Left ventricle myocardium inferior (tissue), 1 donor: Measurements from ENCODE around the gene CCT3. TPM values are rescaled to one million over a fixed set of nuclear protein-coding genes. Genes with fewer than 3 reads are reported as not detected.

Experiments
- DNase-seq: peaks from one replicate; pipeline ENCODE4 v3.0.0-alpha.2; 2020
- H3K27ac ChIP-seq: fragments of 200-600 bp; replicated peaks from 2 replicates; pipeline ENCODE4 v1.8.0; 2021
- H3K27me3 ChIP-seq: fragments of 200-600 bp; 2 replicates; pipeline ENCODE4 v1.8.0; 2021; ENCODE audit warnings: low read depth
- H3K36me3 ChIP-seq: fragments of 200-600 bp; 2 replicates; pipeline ENCODE4 v1.8.0; 2021
- H3K4me1 ChIP-seq: fragments of 200-600 bp; 2 replicates; pipeline ENCODE4 v1.8.0; 2021
- H3K4me3 ChIP-seq: fragments of 200-600 bp; 2 replicates; pipeline ENCODE4 v1.8.0; 2021; ENCODE audit warnings: mild to moderate bottlenecking, moderate library complexity
- H3K9me3 ChIP-seq: fragments of 200-600 bp; replicated peaks from 2 replicates; pipeline ENCODE4 v1.8.0; 2021
- CTCF ChIP-seq: fragments of 200-600 bp; IDR thresholded peaks from 2 replicates; pipeline ENCODE4 v1.8.0; 2021; ENCODE audit warnings: antibody characterized with exemption, mild to moderate bottlenecking, borderline replicate concordance
- intact Hi-C: fragments of 100-400 bp; cut with micrococcal nuclease; formaldehyde crosslinking; loops from one replicate; pipeline ENCODE4 v1.11.0; 2022
- total RNA-seq: library from RNA; stranded (reverse); fragmentation: NEBNext Ultra II Directional; extraction: Animal tissue kit (Norgen Biotek cat#: 25700); gene quantifications from one replicate; pipeline ENCODE4 v1.2.1, GENCODE V29; 2021
- donor health status: DM: no; HTN: yes; CAD: no; lungs with severe emphysema.

Gene CCT3
- total RNA-seq, 1 donor from 2014 or later, result 123 TPM

- peaks cover 100% of the 10 kb centered on the region for H3K36me3 ChIP-seq
- TF ChIP-seq CTCF, result peak; percentile 57
- no peaks in the 10 kb centered on the region for H3K27me3 ChIP-seq
- DNase-seq, result no peak
- intact Hi-C loops, result no loop called here
- H3K9me3 ChIP-seq, result no peaks in the 10 kb centered on the region
- H3K4me3 ChIP-seq, result no peak overlapping the region
- no peak overlapping the region for H3K27ac ChIP-seq
- H3K4me1 ChIP-seq, result no peaks in the 10 kb centered on the region
These were observed 18.4 kb downstream of the CCT3 start for GRCh38 chr1:156319664-156320063.

- Histone ChIP-seq H3K9me3 (no peaks in the 10 kb centered on the region), H3K27me3 (no peaks in the 10 kb centered on the region), H3K27ac (no peak overlapping the region), H3K4me3 (no peak overlapping the region), H3K4me1 (no peaks in the 10 kb centered on the region), H3K36me3 (peaks cover 100% of the 10 kb centered on the region)
- TF ChIP-seq CTCF, result no peak
- intact Hi-C loops, result no loop called here
- no peak for DNase-seq
These were observed 21.2 kb downstream of the CCT3 start for GRCh38 chr1:156316909-156317308.

GRCh38 chr1:156310962-156311361 lies 27.1 kb downstream of the CCT3 start:
- Histone ChIP-seq H3K4me1 (no peaks in the 10 kb centered on the region), H3K9me3 (no peaks in the 10 kb centered on the region), H3K4me3 (no peak overlapping the region), H3K27me3 (no peaks in the 10 kb centered on the region), H3K36me3 (peaks cover 99% of the 10 kb centered on the region), H3K27ac (no peak overlapping the region)
- no peak for TF ChIP-seq CTCF
- DNase-seq, result no peak
- intact Hi-C loops, result no loop called here

GRCh38 chr1:156308078-156308477 lies 30.0 kb downstream of the CCT3 start:
- no peak overlapping the region for H3K27ac ChIP-seq
- DNase-seq, result no peak
- H3K4me3 ChIP-seq, result no peak overlapping the region
- peaks cover 84% of the 10 kb centered on the region for H3K36me3 ChIP-seq
- no peaks in the 10 kb centered on the region for H3K9me3 ChIP-seq
- no peaks in the 10 kb centered on the region for H3K27me3 ChIP-seq
- TF ChIP-seq CTCF, result no peak
- intact Hi-C loops, result no loop called here
- H3K4me1 ChIP-seq, result no peaks in the 10 kb centered on the region

GRCh38 chr1:156305215-156305614 lies 32.9 kb downstream of the CCT3 start:
- TF ChIP-seq CTCF, result no peak
- H3K36me3 ChIP-seq, result peaks cover 56% of the 10 kb centered on the region
- intact Hi-C loops, result no loop called here

GRCh38 chr1:156303241-156303640 lies 34.9 kb downstream of the CCT3 start:
- intact Hi-C loops, result no loop called here
- Histone ChIP-seq H3K27ac (no peak overlapping the region), H3K36me3 (peaks cover 36% of the 10 kb centered on the region), H3K9me3 (no peaks in the 10 kb centered on the region), H3K4me3 (no peak overlapping the region), H3K4me1 (no peaks in the 10 kb centered on the region), H3K27me3 (no peaks in the 10 kb centered on the region)
- no peak for TF ChIP-seq CTCF
- DNase-seq, result no peak

More at GRCh38 chr1:156305215-156305614, 32.9 kb downstream of the CCT3 start:
- Histone ChIP-seq H3K27me3 (no peaks in the 10 kb centered on the region), H3K4me1 (no peaks in the 10 kb centered on the region), H3K4me3 (no peak overlapping the region), H3K9me3 (no peaks in the 10 kb centered on the region), H3K27ac (no peak overlapping the region)
- no peak for DNase-seq
